Activated CD4-positive, CD25-positive, alpha-beta regulatory T cell (primary cell): ENCODE results near the gene ATP10A.

ENCODE experiments used
- DNase-seq, 4 experiments: peaks; one replicate each; lab custom pipeline; 2025; lab: John Stamatoyannopoulos, UW

Gene ATP10A

DNA sequence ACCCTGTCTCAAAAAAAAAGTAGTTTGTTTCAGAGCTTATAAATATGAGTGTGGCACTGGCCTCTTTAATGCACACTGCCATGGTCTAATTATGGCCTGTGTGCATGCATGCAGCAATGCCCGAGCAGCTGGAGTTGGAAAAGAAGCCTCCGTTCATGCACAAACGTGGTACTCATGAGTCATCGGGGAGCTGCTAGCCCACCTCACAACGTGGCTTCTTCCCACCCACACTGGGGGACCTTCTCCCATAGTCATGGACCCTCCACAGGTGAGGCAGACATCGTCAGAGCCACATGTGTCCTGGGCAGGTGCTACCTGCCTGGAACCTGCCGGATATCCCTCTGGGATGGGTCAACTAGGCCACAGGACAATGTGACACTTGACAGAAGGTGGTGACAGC is 66.7 kb downstream of the ATP10A start:
- DNase-seq, result no peak

DNA sequence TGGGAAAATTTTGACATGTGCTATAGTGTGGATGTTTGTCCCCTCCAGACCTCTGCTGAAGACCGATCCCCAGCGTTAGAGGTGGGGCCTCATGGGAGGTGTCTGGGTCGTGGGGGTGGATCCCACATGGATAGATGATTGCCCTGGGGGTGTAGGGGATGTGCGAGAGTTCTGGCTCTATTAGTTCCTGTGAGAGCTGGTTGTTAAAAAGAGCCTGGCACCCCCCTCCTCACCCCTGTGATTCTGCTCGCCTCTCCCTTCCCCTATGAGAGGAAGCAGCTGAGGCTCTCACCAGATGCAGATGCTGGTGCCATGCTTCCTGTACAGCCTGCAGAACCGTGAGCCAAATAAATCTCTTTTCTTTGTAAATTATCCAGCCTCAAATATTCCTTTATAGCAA is 67.4 kb downstream of the ATP10A start:
- DNase-seq, result no peak

DNA sequence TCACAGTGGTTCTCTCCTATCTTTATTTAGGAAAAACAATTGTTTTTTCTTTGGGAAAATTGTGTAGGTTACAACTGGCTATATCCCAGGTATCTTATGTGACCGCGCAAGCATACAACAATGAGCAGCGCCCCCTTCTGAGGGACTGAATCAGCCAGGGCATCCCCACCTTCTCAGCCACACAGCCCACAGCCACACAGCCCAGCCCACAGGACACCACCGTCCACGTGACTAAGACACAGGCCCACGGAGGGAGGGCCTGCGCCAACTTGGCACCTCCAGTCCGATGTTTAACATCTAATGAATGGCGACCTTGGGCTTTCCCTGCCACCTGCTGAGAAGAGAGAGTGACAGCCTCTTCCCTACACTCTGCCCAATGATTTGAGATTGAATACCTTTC is 68.1 kb downstream of the ATP10A start:
- no peak for DNase-seq

DNA sequence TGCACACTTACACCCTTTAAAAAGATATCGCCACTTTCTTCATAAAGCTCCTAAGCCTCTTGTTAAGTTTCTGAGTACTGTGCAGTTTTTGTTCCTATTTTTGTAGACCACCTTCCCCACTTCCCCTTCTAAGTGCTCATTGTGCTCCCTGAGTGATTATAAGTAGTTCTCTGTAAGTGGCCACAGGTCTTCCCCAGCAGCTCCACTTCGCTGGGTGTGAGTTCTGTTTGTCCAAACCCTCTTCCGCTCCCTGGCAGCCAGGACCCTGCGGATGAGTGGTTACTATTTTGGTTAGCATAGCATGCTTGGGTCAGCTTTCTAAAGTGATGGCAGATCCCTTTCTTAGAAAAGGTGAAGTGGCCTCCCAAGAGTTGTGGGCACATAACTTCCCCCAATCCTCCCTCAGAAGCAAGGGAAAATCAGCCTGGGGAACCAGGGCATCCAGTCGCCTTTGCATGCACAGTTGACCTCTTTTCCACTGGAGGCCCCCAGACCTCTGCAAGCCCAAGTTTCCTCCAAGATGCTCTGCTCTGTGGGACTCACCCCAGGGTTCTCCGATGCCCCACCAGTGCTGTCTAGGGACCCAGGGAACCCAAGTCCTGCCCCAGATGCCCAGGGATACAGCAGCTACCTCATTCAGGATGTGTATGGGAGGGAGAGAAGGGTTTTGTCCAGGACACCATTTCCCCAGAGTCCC is 69.6 kb downstream of the ATP10A start:
- DNase-seq, result no peak

DNA sequence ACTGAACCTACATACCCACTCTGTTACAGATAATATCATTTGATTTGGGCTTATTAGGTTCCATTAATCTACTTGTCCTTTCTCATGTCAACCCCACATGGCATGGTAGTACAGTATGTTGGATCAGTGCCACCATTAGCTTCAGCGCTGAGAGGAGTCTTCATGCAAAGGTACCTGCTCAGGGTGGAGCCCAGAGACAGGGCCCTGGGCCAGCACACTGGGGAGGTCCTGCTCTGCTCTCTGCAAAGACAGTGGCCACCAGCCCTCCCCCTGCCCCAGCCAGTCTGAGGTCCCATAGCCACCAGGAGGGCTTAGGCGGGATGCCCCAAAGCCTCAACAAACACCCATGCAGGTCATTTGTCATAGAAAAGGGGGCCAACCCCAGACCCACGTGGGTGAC is 71.0 kb downstream of the ATP10A start:
- no peak for DNase-seq

DNA sequence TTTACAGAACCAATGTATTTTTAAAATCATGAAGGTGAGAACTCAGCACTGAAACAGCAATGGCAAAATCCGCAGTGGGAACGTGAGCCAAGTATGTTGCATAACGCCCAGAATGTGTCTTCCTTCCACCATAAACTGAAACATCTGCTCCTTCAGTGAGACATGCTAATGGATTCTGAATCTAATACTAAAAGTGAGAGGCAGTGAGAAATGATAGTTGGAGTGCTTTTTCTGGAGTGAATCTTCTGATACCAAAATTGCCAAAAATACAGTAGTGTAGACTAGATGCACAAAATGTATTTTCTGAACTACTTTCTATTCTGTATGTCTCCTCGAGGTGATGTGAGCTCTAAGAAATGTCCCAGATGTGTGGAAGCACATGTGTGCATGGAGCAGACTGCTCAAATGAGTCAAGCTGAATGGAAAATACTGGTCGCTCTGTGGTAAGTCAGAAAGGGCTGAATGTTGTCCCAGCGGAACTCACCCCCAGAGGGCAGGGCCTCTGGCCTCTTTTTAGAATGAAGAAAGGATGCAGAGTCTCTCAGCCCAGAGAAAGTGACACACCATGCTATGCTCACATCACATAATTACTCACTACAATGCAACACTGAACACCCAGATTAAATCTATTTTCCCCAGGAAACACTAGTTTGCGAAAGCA is 73.0 kb downstream of the ATP10A start:
- DNase-seq, result no peak

DNA sequence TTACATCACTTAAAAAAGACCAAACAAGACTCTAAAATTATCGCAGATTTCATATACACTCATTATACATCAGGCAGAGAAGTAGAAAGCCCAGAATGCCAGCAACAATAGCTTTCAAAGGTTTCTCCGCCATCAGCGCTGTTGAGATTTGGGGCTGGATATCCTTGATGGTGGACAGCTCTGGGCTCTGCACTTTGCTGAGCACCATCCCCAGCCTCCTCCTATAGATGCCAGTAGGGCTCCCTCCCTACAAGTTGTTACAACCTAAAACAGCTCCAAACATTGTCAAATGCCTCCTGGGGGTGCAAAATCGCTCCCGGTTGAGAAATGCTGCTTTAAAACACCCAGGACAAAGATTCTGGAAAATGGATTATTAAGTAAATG is 73.5 kb downstream of the ATP10A start:
- DNase-seq, result no peak

DNA sequence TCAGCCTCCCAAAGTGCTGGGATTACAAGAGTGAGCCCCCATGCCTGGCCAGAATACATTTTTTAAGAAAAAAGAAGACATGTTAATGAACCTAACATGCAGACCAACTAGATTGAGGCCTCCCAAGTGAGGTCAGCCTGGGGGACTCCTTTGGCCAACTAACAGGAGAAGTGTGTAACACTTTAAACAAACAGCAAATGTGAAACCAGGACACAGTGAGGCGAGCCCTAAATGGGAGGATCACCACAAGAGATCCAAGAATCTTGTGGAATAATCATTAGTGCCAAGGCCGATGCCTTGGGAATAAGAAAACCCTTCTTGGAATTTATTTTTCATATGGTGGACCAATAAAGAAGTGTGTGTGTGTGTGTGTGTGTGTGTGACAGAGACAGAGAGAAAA is 73.9 kb downstream of the ATP10A start:
- DNase-seq, result no peak

DNA sequence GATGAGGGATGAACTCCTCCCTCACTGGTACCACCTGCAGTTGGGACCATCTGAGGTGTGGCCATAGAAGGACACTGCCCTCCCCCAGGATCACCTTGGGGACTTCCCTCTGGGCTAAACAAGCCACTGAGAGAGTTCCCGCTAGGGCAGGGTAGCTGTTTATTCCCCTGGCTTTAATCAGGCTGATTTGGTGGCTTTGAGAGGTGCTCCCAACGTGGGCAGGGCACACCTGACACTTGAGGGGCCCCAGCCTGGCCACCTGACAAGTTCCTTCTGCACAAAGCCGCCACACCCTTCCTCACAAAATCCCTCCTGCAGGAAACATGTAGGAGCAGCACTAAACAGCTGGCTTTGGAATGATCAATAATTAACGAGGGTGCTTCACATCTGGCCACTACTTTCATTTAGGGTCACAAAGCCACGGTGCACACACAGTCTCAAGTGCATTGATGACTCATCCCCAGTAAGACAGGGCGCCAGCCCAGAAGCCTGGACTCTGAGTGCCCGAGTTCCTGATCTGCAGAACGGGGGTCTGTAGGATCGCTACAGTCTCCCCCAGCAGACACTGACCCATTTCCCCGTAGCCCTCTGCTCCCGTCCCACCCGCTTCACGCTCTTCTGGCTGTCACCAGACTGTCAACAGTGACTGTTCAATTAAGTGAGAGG is 75.1 kb downstream of the ATP10A start:
- DNase-seq, result no peak

DNA sequence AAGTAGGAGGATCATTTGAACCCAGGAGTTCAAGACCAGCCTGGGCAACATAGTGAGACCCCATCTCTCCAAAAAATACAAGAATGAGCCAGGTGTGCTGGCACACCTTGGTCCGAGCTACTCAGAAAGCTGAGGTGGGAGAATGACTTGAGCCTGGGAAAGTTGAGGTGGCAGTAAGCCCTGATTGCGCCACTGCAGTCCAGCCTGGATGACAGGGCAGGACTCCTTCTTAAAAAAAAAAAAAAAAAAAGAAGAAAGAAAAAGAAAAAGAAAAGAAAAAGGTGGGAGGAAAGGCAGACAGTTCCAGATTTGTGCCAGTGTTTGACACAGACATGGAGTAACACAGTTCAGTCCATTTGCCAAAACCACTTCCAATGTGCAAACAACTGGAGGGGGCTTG is 75.7 kb downstream of the ATP10A start:
- no peak for DNase-seq

DNA sequence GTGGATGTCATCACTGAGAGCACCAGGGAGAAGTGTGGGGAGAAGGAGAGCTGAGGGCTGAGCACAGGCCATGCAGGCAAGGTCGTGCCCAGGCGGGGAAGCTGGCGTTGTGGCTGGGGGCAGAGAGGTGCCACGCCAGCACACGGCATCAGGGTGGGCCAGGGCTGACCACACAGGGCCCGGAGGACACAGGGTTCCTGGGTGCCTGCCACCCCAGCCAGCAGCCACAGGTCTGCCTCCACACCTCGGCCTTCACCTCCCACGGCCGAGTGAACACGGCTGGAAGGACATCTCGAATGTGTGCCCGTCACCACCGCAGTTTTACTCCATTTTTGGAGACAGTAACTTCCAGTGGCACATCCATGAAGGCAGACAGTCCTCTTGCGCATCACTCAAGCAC is 77.1 kb downstream of the ATP10A start:
- DNase-seq, result no peak

DNA sequence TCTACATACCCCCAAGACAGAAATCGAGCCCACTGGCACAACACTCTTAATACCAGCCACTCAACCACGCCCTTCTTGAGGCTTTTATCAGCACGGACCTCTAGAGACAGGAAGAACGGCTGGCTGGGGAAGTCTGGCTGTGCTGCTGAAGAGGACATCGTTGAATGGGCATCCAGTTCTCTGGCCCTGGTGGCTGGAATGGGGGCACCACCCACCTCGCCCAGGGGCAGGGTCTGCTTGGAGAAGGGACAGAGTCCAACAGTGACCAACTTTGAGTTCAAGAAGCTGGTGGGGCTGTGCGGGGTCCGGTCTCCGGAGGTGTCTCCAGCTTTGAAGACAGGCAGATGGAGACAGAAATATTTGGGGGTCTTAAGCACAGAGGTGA is 77.5 kb downstream of the ATP10A start:
- no peak for DNase-seq

DNA sequence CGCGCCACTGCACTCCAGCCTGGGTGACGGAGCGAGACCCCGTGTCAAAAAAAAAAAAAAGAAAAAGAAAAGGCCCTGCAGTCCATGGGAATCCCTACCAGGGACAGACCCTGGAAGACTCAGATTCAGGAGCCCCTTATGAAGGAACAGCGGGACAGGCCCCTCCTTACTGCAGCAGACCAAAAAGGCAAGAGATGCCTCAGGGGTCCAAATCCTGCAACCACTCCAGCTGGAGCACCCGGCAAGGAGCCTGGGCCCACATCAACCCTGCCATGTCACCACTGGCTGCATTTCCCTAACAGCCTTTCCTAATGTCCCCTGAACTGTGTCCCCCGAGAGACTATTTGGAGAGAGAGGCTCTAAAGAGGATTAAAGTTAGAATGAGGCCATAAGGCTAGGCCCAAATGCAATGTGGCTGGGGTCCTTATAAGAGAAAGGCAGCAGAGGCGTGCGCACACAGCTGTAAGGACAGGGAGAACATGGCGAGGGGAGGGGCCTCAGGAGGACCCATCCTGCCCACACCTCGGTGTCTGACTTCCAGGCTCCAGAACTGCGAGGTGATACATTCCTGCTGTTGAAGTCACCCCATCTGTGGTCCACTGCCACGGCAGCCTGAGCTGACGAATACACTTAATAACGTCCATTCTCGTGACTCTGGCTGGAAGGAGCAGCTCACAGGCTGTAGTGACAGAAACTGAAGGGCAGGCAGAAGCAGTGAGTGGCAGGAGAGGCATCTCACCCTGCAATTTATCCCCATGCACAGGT is 78.1 kb downstream of the ATP10A start:
- no peak for DNase-seq

DNA sequence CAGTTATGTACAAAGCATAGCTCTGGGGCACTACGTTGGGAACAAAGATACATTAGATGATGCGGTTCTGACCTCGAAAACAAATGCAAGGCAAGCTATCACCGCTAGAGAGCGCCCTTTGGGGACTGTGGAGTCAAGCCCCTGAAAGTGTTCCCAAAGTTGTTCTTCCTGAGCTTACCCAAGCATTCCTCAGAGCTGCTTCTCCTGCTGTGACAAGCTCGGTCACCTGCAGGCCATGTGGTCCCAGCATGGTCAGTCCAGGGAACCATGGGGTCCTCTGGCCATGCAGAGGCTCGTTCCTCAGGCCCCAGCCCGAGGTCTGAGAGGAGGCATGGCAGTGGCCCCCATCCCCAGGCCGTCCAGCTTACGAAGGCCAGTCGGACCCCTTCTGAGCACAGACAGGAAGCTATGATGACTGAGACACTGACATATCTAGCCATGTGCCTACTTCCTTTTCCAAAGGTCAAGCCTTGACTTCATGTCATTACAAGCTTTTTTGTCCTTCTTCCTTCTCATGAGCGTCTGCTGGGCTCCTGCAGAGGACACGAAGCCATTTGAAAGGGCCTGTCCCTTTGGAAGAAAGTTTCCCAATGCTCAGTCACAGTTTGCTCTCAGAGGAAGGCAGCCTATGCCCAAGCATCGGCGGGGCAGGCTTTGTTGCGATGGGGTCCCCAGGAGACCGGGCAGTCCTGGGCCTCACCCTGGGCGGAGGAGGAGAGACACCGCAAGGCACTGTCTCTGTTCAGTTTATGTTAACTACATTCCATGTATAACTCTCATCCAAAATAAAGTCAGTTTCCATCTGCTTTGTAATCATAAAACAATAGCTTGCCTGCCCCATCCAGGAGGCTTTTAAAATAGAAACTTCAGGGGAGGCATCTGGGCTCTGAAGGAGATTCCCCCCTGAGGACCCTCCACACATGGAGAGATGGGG is 79.3 kb downstream of the ATP10A start:
- DNase-seq, result peak in 1 of 4 experiments; percentile 19

DNA sequence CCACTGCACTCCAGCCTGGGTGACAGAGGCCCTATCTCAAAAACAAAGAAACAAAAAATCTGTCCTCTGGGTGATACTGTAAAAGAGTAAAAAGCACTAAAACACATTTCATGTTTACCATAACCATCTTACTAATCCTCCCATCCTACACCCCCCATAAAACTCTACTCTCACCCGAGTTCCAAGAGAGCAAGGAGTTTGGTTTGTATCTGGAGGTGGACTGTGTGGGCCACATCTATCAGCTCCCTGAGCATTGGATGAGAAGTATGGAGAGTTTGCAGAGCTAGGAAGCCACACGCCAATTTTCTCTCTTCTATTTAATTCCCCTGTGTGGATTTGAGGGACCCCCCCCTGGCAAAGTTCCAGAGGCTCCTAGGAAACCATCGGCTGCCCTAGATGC is 80.0 kb downstream of the ATP10A start:
- no peak for DNase-seq

DNA sequence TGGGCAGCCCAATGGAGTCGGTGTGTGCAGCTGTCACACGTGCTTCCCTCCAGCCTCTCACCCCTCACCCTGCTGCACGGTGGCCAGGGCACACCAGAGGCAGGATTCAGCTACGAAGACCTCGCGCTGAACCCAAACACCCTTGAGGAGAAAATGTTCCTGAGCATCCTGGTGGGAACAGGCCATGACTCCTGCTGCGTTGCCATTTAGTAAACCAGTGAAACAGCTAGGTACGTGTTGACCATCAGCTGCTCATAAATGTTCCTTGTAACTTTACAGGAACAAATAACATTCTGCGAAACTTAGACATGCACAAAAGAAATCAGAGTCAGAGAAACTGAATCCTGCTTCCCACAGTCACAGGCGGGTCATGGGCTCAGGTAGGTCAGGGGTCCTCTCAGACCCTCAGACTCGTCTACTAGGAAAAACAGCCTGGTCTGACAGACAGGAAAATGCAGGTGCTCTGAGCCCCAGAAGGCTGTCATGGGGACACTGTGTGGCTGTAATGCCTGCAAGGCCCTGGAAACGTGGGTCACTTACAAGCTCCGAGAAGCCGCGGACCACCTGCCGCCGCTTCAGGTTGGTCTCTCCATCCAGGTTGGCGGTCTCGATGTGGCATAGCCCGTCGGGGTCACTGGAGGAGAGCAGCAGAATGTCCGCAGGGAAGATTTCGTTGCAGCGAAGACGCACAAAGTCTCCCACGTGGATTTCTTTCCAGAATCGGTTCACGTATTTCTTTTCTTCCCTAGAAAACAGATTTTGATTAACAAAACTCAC is 82.5 kb downstream of the ATP10A start:
- no peak for DNase-seq

DNA sequence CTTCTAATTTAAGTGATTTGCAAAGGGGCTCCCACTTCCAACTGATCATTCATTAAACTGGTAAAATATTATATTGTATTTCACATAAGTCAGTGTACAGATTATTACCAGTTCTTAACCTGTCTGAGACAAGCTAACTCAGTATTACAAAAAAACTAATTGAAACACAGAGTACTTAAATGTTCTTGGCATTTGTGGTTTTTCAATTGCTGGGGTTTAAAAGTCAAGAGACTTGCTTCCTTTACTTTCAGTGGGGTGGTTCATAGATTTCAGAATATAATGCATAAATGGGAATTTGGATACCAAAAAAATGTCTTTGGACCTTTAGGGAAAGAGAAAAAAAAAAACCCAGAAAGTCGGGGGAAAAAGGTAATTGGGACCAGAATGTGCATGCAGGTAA is 85.0 kb downstream of the ATP10A start:
- no peak for DNase-seq

DNA sequence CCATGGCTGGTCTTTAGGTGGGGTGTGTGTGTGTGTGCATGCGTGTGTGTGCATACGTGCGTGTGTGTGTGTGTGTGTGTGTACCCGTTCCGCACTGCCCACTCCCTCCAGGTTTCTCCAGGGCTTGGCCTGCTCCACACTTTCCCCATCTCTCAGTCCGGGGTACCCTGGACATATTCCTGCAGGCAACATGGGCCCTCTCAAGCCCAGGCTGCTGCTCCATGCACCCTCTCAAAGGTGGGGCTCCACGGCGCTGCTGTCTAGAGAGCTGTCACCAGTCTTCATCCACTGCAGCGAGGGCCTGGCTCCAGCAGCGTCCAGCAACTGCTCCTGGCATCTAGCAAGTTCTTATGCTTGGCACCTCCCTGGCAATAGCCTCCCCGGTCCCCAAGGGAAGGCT is 86.1 kb downstream of the ATP10A start:
- no peak for DNase-seq

DNA sequence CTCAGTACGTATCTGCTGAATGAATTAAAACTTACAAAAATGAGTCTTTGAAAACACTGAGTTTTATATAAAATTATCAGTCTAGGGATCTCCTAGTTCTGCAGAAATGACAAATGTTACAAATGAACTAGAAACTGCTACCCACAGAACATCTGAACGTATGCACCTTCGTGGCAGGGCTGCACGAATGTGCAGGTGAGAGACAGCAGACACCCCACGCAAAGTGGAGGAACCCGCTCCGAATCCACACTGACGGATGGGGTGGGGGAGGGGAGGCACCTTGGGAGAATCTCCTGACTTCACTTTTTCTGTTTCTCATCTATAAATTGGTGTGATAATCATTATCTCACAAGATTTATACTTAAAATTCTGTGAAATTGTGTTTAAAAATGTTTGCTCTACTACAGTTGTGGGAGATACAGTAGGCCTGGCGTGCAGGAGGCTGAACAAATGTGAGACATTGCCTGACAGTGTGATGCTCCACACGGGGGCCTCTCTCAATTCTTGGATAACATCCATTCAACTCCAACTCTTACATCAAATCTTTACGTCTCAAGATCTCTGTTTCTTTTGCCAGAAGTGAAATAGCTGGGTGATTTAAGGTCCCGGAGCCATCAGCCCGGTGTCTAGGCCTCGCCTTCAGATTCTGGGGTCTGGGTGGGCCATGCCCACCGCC is 86.9 kb downstream of the ATP10A start:
- no peak for DNase-seq

DNA sequence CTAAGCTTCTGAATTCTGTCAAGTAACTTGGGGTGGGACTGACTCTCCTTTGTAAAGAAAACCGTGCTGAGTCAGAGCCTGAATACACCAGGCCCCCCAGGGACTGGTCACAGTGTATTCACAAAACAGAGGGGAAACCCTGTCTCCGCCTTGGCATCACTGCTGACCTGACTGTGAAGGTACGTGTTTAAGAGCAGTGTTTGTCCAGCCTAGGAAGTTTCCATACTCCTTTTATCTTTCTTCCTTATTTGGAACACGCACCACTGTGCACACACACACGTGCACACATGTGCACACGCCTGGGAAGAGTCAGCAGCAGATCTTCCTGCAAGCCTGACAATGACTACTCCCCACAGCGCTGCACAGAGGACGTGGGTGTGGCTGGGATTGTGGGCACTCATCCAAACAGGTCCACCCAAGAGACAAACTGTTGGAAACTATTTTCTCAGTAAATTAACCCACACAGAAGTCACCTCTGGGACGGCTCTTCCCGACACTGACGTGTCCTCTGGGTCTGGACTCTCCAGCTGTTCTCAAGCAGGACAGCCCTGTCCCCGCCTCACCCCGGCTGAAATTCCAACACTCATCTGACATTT is 87.7 kb downstream of the ATP10A start:
- DNase-seq, result no peak
